ENCODE measurements around the gene ALG11.
A peak's percentile ranks its signal among the peaks of the same experiment; 100 is the strongest.
"Not testable (repeated sequence)": the region's sequence is repeated elsewhere in the genome, so short reads cannot be mapped to it uniquely, and the experiment has no call there.

ALG11 gene

DNA sequence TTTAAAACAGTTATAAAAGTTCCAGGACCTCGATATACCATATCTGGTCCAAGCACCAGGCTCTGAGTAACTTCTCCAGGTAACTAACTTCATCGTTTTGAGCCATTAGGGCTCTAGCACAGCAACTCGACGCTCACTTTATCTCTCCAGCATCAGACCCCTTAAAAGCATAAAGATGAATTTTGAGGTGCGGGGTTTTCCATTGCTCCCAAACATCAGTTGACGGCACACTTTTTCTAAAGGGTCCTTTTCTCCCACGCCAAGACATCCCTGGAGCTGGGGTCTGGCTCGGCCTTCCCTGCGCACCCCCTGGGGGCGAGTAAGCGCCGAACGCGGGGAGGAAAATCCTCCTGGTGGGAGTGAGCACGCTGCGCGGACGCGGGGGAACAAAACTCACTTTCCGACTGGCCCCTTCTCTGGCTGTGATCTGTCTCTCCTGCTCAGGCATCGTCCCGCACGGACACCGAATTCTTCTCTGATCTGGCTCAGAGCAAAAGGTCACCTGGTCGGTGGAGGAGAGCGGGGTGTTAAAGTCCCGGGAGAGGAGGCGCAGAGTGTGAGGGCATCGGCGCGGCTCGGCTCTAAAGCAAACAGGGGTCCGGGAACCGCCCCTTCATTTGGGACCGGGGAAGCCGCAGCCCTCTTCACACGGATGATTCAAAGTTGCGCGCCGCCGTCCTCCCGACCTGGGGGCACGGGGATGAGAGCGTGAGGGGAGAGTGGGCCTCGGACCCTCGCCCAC, 1.1 kb upstream of the ALG11 start, which contains the start of gene ATP7B:
Gene ATP7B (minus strand): TSS at position 561 of the 742 bp plus-strand sequence. CDS start 113 bp downstream, at position 448.
- no peaks in the 10 kb centered on the region for H3K36me3 ChIP-seq (ENCODE audit: control insufficient read depth in 1 of 2, insufficient read depth in 2 of 2, low read length in 2 of 2)
- no peaks in the 10 kb centered on the region for H3K27me3 ChIP-seq (ENCODE audit: low read depth, low read length)
- peaks cover 9 to 24% of the 10 kb centered on the region in 2 donors for H3K4me1 ChIP-seq (ENCODE audit: control insufficient read depth in 1 of 2, insufficient read depth in 2 of 2, low read length in 2 of 2)
- H3K4me3 ChIP-seq (ENCODE audit: low read depth in 1 of 2, low read length in 2 of 2) = peak within 1 kb of the TSS; percentile 100
- H3K9me3 ChIP-seq (ENCODE audit: control insufficient read depth in 1 of 2, low read length in 2 of 2) = no peaks in the 10 kb centered on the region
- H3K27ac ChIP-seq (ENCODE audit: low read length) = peak within 1 kb of the TSS; percentile 92

DNA sequence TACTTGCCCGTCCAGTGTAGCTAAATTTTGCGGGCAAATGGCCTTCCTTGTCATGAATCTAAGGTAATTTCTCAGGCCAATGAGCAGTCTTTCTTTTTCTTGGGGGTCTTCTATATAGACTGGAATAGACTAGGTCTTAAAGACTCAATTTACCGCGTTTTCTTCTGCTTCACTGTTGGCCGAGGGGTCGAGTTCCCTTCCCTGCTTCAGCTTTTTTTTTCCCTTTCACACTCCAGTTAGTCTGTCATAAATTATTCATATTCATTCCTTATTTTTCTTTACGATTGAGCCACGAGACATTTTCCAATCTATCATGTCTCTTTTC, 276 bp downstream of the ALG11 start:
- peak overlapping the region; percentile 100 for H3K4me3 ChIP-seq (ENCODE audit: low read depth in 1 of 2, low read length in 2 of 2)
- peaks cover 9 to 24% of the 10 kb centered on the region in 2 donors for H3K4me1 ChIP-seq (ENCODE audit: control insufficient read depth in 1 of 2, insufficient read depth in 2 of 2, low read length in 2 of 2)
- H3K9me3 ChIP-seq (ENCODE audit: control insufficient read depth in 1 of 2, low read length in 2 of 2) = no peaks in the 10 kb centered on the region
- no peaks in the 10 kb centered on the region for H3K27me3 ChIP-seq (ENCODE audit: low read depth, low read length)
- peak overlapping the region; percentile 92 for H3K27ac ChIP-seq (ENCODE audit: low read length)
- peaks cover 0 to 1% of the 10 kb centered on the region in 2 donors for H3K36me3 ChIP-seq (ENCODE audit: control insufficient read depth in 1 of 2, insufficient read depth in 2 of 2, low read length in 2 of 2)

DNA sequence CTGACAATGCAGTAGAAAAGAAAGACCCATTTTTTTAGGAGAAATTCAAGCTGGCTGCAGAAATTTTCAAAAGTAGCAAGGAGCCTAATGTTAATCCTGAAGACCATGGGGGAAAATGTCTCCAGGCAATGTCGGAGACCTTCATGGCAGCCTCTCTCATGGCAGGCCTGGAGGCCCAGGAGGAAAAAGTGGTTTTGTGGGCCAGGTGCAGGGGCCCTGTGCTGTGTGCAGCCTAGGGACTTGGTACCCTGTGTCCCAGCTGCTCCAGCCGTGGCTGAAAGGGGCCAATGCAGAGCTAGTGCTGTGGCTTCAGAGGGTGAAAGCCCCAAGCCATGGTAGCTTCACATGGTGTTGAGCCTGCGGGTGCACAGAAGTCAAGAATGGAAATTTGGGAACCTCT, 4.1 kb downstream of the ALG11 start:
- Histone ChIP-seq H3K27me3 (ENCODE audit: low read depth, low read length) (no peaks in the 10 kb centered on the region), H3K36me3 (ENCODE audit: control insufficient read depth in 1 of 2, insufficient read depth in 2 of 2, low read length in 2 of 2) (peaks cover 9 to 30% of the 10 kb centered on the region in 2 donors), H3K4me1 (ENCODE audit: control insufficient read depth in 1 of 2, insufficient read depth in 2 of 2, low read length in 2 of 2) (peaks cover 3 to 18% of the 10 kb centered on the region in 2 donors), H3K27ac (ENCODE audit: low read length) (no peak overlapping the region), H3K9me3 (ENCODE audit: control insufficient read depth in 1 of 2, low read length in 2 of 2) (no peaks in the 10 kb centered on the region), H3K4me3 (ENCODE audit: low read depth in 1 of 2, low read length in 2 of 2) (no peak overlapping the region)

DNA sequence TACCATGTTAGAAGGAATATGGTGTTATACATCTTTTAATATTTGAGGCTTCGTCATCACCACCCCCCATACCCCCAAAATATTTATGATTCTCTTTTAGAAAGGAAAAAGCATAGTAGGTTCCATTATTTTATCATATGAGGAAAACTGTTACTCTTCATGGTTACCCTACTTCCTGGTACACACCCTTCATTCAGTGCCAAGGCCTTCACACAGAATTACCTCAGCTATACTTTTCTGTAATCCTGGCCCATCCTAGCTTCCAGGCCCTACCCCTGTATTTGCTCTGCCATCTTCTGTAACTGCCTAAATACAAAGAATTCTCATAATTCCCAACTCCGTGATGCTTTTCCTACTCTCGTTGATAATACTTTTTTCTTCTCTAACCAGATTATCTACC, 8.0 kb downstream of the ALG11 start:
- no peak overlapping the region for H3K4me3 ChIP-seq (ENCODE audit: low read depth in 1 of 2, low read length in 2 of 2)
- H3K36me3 ChIP-seq (ENCODE audit: control insufficient read depth in 1 of 2, insufficient read depth in 2 of 2, low read length in 2 of 2) = peaks cover 21 to 46% of the 10 kb centered on the region in 2 donors
- H3K27me3 ChIP-seq (ENCODE audit: low read depth, low read length) = no peaks in the 10 kb centered on the region
- no peak overlapping the region for H3K27ac ChIP-seq (ENCODE audit: low read length)
- H3K4me1 ChIP-seq (ENCODE audit: control insufficient read depth in 1 of 2, insufficient read depth in 2 of 2, low read length in 2 of 2) = no peaks in the 10 kb centered on the region
- no peaks in the 10 kb centered on the region for H3K9me3 ChIP-seq (ENCODE audit: control insufficient read depth in 1 of 2, low read length in 2 of 2)

DNA sequence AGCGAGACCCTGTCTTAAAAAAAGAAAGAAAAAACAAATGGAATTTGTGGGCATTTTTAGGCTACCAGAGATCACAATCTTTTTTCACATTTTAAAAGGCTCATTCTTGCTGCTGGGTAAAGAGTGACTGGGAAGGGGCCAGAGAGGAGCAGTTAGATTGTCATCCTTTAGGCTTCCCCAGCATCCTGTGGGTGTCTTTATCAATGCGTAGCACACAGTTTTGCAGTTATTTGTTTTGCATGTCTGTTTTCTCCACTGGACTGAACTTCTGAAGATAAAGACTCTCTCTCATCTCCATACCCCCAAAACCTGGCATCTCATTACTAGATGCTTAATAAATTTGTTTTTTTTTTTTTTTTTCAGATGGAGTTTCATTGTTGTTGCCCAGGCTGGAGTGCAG, 10.2 kb downstream of the ALG11 start:
- Histone ChIP-seq H3K27ac (ENCODE audit: low read length) (no peak overlapping the region), H3K27me3 (ENCODE audit: low read depth, low read length) (no peaks in the 10 kb centered on the region), H3K4me1 (ENCODE audit: control insufficient read depth in 1 of 2, insufficient read depth in 2 of 2, low read length in 2 of 2) (no peaks in the 10 kb centered on the region), H3K9me3 (ENCODE audit: control insufficient read depth in 1 of 2, low read length in 2 of 2) (no peaks in the 10 kb centered on the region), H3K4me3 (ENCODE audit: low read depth in 1 of 2, low read length in 2 of 2) (no peak overlapping the region), H3K36me3 (ENCODE audit: control insufficient read depth in 1 of 2, insufficient read depth in 2 of 2, low read length in 2 of 2) (peaks cover 21 to 56% of the 10 kb centered on the region in 2 donors)

DNA sequence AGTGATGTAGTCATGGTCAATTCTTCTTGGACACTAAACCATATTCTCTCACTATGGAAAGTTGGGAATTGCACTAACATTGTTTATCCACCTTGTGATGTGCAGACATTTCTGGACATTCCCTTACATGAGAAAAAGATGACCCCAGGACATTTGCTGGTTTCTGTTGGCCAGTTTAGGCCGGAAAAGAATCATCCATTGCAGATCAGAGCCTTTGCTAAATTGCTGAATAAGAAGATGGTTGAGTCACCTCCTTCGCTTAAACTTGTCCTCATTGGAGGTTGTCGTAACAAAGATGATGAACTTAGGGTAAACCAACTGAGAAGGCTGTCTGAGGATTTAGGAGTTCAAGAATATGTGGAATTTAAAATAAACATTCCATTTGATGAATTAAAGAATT, 12.3 kb downstream of the ALG11 start, which contains the start of gene UTP14C:
Gene UTP14C (plus strand): TSS at position 211 of the 400 bp plus-strand sequence. CDS start 4,114 bp downstream, outside the sequence.
- Histone ChIP-seq H3K27me3 (ENCODE audit: low read depth, low read length) (no peaks in the 10 kb centered on the region), H3K36me3 (ENCODE audit: control insufficient read depth in 1 of 2, insufficient read depth in 2 of 2, low read length in 2 of 2) (peaks cover 21 to 52% of the 10 kb centered on the region in 2 donors), H3K27ac (ENCODE audit: low read length) (no peak within 1 kb of the TSS), H3K4me1 (ENCODE audit: control insufficient read depth in 1 of 2, insufficient read depth in 2 of 2, low read length in 2 of 2) (no peaks in the 10 kb centered on the region), H3K4me3 (ENCODE audit: low read depth in 1 of 2, low read length in 2 of 2) (no peak within 1 kb of the TSS), H3K9me3 (ENCODE audit: control insufficient read depth in 1 of 2, low read length in 2 of 2) (no peaks in the 10 kb centered on the region)

DNA sequence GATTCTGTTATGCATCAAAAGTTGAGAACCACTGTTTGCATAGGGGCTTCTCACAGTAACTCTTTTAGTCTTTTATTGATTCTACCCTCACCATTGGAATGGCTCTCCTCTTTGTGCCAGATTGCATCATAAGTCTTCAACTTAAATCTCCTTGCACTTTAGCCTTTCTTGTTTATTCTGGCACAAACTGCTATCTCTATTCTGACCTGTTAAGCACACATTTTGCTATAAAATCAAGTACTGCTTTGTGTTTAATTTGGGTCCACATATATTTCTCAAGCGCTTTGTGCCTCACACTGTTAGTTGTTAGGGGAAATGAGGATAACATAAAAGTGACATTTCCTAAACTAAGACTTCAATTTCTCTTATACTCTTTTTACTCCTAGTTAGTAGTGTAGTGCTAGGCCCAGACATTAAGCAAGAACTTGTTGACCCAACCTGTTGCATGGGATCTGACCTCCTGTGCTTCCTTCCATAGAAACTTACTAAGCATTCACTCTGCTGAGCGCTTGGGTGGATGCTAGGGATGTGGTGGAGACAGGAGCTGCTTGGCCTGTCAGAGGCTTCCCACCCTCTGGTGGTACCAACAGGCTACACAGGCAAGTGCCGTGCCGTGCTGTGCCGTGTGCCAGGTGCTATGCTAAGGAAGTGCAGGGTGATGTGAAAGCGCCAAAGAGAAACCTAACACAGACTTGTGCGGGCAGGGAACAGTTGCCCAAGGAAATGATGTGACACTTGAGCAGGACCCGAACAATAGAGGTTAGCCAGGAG, 13.5 kb downstream of the ALG11 start:
- Histone ChIP-seq H3K9me3 (ENCODE audit: control insufficient read depth in 1 of 2, low read length in 2 of 2) (no peaks in the 10 kb centered on the region), H3K27me3 (ENCODE audit: low read depth, low read length) (no peaks in the 10 kb centered on the region), H3K4me1 (ENCODE audit: control insufficient read depth in 1 of 2, insufficient read depth in 2 of 2, low read length in 2 of 2) (no peaks in the 10 kb centered on the region), H3K27ac (ENCODE audit: low read length) (no peak overlapping the region), H3K36me3 (ENCODE audit: control insufficient read depth in 1 of 2, insufficient read depth in 2 of 2, low read length in 2 of 2) (peaks cover 13 to 40% of the 10 kb centered on the region in 2 donors), H3K4me3 (ENCODE audit: low read depth in 1 of 2, low read length in 2 of 2) (no peak overlapping the region)

DNA sequence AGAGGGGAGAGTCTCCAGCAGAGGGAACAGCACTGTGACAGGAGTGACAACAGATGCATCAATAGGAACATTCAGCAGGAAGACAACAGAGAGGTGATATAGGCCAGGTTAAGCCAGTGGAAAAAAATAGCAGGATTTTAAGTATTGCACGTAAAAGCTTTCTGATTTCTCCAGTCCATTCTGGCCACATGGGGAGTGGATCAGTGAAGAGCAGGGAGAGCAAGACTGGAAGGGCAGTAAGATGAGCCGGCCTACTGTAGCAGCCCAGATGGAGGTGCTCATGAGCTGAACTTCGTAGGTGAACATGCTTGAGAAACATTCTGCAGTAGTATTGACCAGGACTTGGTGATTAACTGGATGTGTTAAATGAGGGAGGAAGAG, 14.0 kb downstream of the ALG11 start:
- Histone ChIP-seq H3K27me3 (ENCODE audit: low read depth, low read length) (no peaks in the 10 kb centered on the region), H3K9me3 (ENCODE audit: control insufficient read depth in 1 of 2, low read length in 2 of 2) (no peaks in the 10 kb centered on the region), H3K4me3 (ENCODE audit: low read depth in 1 of 2, low read length in 2 of 2) (no peak overlapping the region), H3K4me1 (ENCODE audit: control insufficient read depth in 1 of 2, insufficient read depth in 2 of 2, low read length in 2 of 2) (no peaks in the 10 kb centered on the region), H3K27ac (ENCODE audit: low read length) (no peak overlapping the region), H3K36me3 (ENCODE audit: control insufficient read depth in 1 of 2, insufficient read depth in 2 of 2, low read length in 2 of 2) (peaks cover 12 to 36% of the 10 kb centered on the region in 2 donors)

DNA sequence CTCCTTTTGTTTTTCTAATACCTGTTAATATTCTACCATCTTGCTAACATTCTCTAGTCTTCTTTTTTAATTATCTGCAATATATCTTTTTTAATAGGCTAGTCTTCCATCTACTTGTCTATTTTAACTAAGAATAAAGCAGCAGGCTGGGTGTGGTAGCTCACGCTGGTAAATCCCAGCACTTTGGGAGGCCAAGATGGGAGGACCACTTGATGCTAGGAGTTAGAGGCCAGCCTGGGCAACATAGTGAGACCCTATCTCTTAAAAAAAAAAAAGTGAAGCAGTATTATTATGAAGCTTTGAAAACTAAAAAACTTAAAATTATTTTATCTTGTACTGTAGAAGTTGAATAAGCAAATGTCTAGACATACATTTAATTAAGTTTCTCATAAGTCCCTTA, 15.6 kb downstream of the ALG11 start:
- no peak overlapping the region for H3K4me3 ChIP-seq (ENCODE audit: low read depth in 1 of 2, low read length in 2 of 2)
- H3K27ac ChIP-seq (ENCODE audit: low read length) = no peak overlapping the region
- peaks cover 12 to 28% of the 10 kb centered on the region in 2 donors for H3K36me3 ChIP-seq (ENCODE audit: control insufficient read depth in 1 of 2, insufficient read depth in 2 of 2, low read length in 2 of 2)
- H3K27me3 ChIP-seq (ENCODE audit: low read depth, low read length) = no peaks in the 10 kb centered on the region
- no peaks in the 10 kb centered on the region for H3K9me3 ChIP-seq (ENCODE audit: control insufficient read depth in 1 of 2, low read length in 2 of 2)
- no peaks in the 10 kb centered on the region for H3K4me1 ChIP-seq (ENCODE audit: control insufficient read depth in 1 of 2, insufficient read depth in 2 of 2, low read length in 2 of 2)

DNA sequence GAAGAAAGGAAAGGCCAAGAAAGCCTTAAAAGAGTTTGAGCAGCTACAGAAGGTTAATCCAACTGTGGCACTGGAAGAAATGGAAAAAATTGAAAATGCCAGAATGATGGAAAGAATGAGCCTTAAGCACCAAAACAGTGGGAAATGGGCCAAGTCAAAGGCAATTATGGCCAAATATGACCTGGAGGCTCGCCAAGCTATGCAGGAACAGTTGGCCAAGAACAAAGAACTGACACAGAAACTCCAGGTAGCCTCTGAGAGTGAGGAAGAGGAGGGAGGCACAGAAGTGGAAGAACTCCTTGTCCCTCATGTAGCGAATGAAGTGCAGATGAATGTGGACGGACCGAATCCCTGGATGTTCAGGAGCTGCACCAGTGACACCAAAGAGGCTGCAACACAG, 17.4 kb downstream of the ALG11 start:
- Histone ChIP-seq H3K27ac (ENCODE audit: low read length) (no peak overlapping the region), H3K4me1 (ENCODE audit: control insufficient read depth in 1 of 2, insufficient read depth in 2 of 2, low read length in 2 of 2) (no peaks in the 10 kb centered on the region), H3K4me3 (ENCODE audit: low read depth in 1 of 2, low read length in 2 of 2) (no peak overlapping the region), H3K27me3 (ENCODE audit: low read depth, low read length) (no peaks in the 10 kb centered on the region), H3K9me3 (ENCODE audit: control insufficient read depth in 1 of 2, low read length in 2 of 2) (no peaks in the 10 kb centered on the region), H3K36me3 (ENCODE audit: control insufficient read depth in 1 of 2, insufficient read depth in 2 of 2, low read length in 2 of 2) (peaks cover 5 to 26% of the 10 kb centered on the region in 2 donors)

DNA sequence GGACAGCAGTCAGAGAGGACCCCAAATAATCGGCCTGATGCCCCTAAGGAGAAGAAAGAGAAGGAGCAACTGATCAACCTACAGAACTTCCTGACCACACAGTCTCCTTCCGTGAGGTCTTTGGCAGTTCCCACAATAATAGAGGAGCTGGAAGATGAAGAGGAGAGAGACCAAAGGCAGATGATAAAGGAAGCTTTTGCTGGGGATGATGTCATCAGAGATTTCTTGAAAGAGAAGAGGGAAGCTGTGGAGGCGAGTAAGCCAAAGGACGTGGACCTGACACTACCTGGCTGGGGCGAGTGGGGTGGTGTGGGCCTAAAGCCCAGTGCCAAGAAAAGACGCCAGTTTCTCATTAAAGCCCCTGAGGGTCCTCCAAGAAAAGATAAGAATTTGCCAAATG, 18.2 kb downstream of the ALG11 start:
- H3K27ac ChIP-seq (ENCODE audit: low read length); H3K4me3 ChIP-seq (ENCODE audit: low read depth in 1 of 2, low read length in 2 of 2); H3K4me1 ChIP-seq (ENCODE audit: control insufficient read depth in 1 of 2, insufficient read depth in 2 of 2, low read length in 2 of 2); H3K27me3 ChIP-seq (ENCODE audit: low read depth, low read length); H3K9me3 ChIP-seq (ENCODE audit: control insufficient read depth in 1 of 2, low read length in 2 of 2): not testable (repeated sequence)
- H3K36me3 ChIP-seq (ENCODE audit: control insufficient read depth in 1 of 2, insufficient read depth in 2 of 2, low read length in 2 of 2) = peaks cover 0 to 17% of the 10 kb centered on the region in 2 donors
